PFSK-1 (cell line): Measurements from ENCODE around the gene PSMD4.

Source experiments
- FOXP2 ChIP-seq: optimal IDR thresholded peaks from 2 replicates; pipeline ENCODE3; 2011; ENCODE audit warnings: borderline replicate concordance, control low read depth, inconsistent platforms; ENCODE audit not compliant: insufficient read depth; ENCODE audit errors: extremely low read length, extremely low read depth
- POLR2AphosphoS5 ChIP-seq: IDR thresholded peaks from 2 replicates; pipeline ENCODE4 v1.6.1; 2012; ENCODE audit warnings: low read depth, mild to moderate bottlenecking, control low read depth, low read length, moderate library complexity
- SIN3A ChIP-seq: IDR thresholded peaks from 2 replicates; pipeline ENCODE4 v1.6.1; 2012; ENCODE audit warnings: mild to moderate bottlenecking, low read length, moderate library complexity, borderline replicate concordance; ENCODE audit not compliant: insufficient read depth
- TAF1 ChIP-seq: IDR thresholded peaks from 2 replicates; pipeline ENCODE4 v1.6.1; 2012; ENCODE audit warnings: low read length, control low read depth, borderline replicate concordance; ENCODE audit not compliant: insufficient read depth
- TF ChIP-seq, protein P1 (sequence below), 2 experiments: IDR thresholded peaks; 2 replicates each; pipeline versions ENCODE4 v1.6.1 to v1.8.0; 2011 to 2012; ENCODE audit warnings: low read depth in 2 of 2, low read length in 2 of 2, control low read depth in 1 of 2, inconsistent platforms in 1 of 2, mild to moderate bottlenecking in 1 of 2, moderate library complexity in 1 of 2; ENCODE audit not compliant: insufficient read depth in 1 of 2

The PSMD4 gene

DNA sequence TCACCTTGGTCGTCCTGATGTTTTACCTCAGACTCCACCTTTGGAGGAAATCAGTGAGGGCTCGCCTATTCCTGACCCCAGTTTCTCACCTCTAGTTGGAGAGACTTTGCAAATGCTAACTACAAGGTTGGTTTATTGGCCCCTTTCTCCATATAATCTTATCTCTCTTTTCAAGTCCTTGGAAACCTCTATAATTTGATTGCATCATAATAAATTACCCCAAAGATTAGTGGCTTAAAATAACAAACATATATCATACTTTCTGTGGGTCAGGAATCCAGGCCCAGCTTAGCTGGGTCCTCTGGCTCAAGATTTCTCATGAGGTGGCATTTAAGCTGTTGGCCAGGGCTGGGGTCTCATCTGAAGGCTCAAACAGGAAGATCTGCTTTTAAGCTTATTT lies 12.1 kb upstream of the PSMD4 start:
- TF ChIP-seq FOXP2 (no peak), POLR2AphosphoS5 (no peak), SIN3A (no peak), TAF1 (no peak)
- TF ChIP-seq, protein P1, sequence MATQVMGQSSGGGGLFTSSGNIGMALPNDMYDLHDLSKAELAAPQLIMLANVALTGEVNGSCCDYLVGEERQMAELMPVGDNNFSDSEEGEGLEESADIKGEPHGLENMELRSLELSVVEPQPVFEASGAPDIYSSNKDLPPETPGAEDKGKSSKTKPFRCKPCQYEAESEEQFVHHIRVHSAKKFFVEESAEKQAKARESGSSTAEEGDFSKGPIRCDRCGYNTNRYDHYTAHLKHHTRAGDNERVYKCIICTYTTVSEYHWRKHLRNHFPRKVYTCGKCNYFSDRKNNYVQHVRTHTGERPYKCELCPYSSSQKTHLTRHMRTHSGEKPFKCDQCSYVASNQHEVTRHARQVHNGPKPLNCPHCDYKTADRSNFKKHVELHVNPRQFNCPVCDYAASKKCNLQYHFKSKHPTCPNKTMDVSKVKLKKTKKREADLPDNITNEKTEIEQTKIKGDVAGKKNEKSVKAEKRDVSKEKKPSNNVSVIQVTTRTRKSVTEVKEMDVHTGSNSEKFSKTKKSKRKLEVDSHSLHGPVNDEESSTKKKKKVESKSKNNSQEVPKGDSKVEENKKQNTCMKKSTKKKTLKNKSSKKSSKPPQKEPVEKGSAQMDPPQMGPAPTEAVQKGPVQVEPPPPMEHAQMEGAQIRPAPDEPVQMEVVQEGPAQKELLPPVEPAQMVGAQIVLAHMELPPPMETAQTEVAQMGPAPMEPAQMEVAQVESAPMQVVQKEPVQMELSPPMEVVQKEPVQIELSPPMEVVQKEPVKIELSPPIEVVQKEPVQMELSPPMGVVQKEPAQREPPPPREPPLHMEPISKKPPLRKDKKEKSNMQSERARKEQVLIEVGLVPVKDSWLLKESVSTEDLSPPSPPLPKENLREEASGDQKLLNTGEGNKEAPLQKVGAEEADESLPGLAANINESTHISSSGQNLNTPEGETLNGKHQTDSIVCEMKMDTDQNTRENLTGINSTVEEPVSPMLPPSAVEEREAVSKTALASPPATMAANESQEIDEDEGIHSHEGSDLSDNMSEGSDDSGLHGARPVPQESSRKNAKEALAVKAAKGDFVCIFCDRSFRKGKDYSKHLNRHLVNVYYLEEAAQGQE (IDR thresholded peaks at IDR 0.05; ENCODE audit: insufficient read depth in 1 of 2, low read depth in 2 of 2, low read length in 2 of 2): no peak

DNA sequence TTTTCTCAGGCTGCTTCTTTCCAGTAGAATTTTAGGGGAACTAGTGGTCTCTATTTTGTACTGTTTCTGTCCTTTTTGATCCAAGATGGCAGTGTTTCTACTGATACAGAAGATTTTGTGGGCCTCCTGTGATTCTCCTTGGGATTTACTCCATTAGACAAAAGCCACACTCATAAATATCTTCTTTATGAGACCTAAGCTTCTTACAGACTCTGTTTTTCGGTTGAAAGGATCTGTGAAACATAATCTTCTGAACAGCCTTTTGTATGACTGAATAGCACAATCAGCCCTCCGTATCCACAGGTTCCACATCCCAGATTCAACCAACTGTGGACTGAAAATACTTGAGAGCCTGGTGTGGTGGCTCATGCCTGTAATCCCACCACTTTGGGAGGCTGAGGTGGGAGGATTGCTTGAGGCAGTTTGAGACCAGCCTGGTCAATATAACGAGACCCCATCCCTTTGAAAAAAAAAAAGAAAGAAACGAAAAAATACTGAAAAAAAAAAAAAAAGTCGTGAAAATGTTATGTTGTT lies 10.8 kb upstream of the PSMD4 start:
- TF ChIP-seq, protein P1 (IDR thresholded peaks at IDR 0.05; ENCODE audit: insufficient read depth in 1 of 2, low read depth in 2 of 2, low read length in 2 of 2): no peak
- TF ChIP-seq POLR2AphosphoS5: no peak

DNA sequence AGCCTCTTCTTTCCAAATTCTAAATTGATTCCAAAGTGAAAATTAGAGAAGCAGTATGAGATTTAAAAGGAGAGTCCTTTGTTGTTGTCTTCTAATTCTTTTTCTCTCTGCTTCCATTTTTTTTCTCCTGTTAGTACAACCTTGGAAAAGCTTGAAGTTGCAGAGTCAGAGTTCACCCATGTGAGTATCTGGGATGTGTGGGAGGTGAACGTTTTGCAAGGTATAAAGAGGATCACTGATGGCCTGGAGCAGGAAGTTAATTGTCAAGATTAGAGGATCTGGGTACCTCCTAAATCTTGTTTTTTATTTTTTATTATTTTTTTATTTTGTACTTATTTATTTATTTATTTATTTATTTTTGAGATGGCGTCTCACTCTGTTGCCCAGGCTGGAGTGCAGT lies 7.7 kb upstream of the PSMD4 start:
- TF ChIP-seq POLR2AphosphoS5 (no peak), SIN3A (no peak), FOXP2 (no peak), TAF1 (no peak)
- TF ChIP-seq, protein P1 (IDR thresholded peaks at IDR 0.05; ENCODE audit: insufficient read depth in 1 of 2, low read depth in 2 of 2, low read length in 2 of 2): no peak

DNA sequence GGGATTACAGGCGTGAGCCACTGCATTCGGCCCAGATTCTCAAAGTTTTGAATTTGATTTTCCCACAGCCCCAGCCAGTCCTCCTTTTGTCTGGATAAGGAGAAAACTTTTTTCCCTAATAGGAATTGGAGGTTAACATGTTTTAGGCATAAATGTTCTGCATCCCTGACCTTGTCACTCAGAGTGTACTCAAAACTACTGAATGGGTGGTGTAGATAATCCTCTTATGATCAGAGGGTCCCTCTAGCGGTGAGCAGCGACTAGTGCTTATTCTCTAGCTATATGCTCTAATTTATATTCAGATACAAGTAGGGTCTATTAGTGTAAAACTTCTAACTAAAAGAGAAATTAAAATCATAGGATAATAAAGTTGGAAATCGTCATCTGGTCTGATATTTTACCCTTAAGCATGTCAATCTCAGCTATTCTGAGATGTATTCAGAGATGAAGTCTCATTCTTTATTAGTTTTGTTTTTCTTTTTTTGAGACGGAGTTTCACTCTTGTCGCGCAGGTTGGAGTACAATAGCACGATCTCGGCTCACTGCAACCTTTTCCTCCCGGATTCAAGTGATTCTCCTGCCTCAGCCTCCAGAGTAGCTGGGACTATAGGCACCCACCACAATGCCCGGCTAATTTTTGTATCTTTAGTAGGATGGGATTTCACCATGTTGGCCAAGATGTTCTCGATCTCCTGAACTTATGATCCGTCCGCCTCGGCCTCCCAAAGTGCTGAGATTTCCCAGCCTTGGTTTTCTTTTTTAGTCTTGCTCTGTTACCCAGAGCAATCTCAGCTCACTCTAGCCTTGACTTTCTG lies 2.7 kb upstream of the PSMD4 start:
- TF ChIP-seq SIN3A (no peak), TAF1 (no peak), FOXP2 (no peak), POLR2AphosphoS5 (no peak)
- TF ChIP-seq, protein P1 (IDR thresholded peaks at IDR 0.05; ENCODE audit: insufficient read depth in 1 of 2, low read depth in 2 of 2, low read length in 2 of 2): no peak
